ENCODE results near the gene B3GAT1. TPM values are rescaled to one million over a fixed set of nuclear protein-coding genes. Genes with fewer than 3 reads are reported as not detected.

B3GAT1 gene
- total RNA-seq, 1 donor: not detected

DNA sequence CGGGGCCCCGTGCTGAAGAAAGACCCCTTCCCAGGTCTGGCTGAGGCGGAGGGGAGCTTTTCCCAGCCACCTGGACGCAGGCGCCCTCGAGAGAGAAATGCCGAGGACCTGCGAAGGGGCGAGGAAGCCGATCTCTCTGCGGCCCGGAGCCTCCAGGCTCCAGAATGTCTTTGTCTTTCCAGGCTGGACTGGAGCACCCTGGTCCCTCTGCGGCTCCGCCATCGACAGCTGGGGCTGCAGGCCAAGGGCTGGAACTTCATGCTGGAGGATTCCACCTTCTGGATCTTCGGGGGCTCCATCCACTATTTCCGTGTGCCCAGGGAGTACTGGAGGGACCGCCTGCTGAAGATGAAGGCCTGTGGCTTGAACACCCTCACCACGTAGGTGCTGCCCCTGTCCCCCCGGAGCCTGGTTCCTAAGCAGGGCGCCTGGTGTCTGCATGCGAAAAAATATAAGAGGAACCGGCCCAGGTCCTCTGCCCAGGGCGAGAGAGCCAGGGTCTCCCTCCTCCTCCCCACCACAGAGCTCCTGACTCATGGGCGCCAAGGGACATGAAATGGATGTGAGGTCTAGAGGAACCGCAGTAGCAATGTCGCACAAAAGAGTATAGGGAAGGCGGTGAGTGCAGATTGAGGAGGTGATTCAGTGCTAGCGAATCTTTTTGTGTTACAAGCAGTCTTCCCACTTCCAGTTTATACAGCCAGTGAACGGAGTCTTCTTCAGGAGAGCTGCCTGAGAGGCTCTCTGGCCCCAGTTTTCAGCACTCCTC, 69.3 kb downstream of the B3GAT1 start:
- Histone ChIP-seq H3K4me3 (ENCODE audit: insufficient read depth, low read length) (no peak overlapping the region), H2AFZ (ENCODE audit: low read length) (no peak overlapping the region), H4K20me1 (ENCODE audit: insufficient read depth, low read length) (no peaks in the 10 kb centered on the region), H3K27ac (ENCODE audit: low read depth, low read length) (no peak overlapping the region), H3K79me2 (ENCODE audit: insufficient read depth, low read length) (no peaks in the 10 kb centered on the region), H3K4me2 (ENCODE audit: insufficient read depth, low read length) (no peak overlapping the region), H3K27me3 (ENCODE audit: insufficient read depth, low read length) (no peaks in the 10 kb centered on the region), H3K4me1 (ENCODE audit: insufficient read depth, low read length) (no peaks in the 10 kb centered on the region), H3K36me3 (ENCODE audit: insufficient read depth, low read length) (no peaks in the 10 kb centered on the region), H3K9me3 (ENCODE audit: low read depth, low read length) (no peaks in the 10 kb centered on the region)
- TF ChIP-seq, protein P1, sequence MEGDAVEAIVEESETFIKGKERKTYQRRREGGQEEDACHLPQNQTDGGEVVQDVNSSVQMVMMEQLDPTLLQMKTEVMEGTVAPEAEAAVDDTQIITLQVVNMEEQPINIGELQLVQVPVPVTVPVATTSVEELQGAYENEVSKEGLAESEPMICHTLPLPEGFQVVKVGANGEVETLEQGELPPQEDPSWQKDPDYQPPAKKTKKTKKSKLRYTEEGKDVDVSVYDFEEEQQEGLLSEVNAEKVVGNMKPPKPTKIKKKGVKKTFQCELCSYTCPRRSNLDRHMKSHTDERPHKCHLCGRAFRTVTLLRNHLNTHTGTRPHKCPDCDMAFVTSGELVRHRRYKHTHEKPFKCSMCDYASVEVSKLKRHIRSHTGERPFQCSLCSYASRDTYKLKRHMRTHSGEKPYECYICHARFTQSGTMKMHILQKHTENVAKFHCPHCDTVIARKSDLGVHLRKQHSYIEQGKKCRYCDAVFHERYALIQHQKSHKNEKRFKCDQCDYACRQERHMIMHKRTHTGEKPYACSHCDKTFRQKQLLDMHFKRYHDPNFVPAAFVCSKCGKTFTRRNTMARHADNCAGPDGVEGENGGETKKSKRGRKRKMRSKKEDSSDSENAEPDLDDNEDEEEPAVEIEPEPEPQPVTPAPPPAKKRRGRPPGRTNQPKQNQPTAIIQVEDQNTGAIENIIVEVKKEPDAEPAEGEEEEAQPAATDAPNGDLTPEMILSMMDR (IDR thresholded peaks at IDR 0.05; ENCODE audit: extremely low read depth, low read depth, low read length): no peak
- peak; percentile 60 for DNase-seq (ENCODE audit: insufficient read length, low spot score, missing footprints)

DNA sequence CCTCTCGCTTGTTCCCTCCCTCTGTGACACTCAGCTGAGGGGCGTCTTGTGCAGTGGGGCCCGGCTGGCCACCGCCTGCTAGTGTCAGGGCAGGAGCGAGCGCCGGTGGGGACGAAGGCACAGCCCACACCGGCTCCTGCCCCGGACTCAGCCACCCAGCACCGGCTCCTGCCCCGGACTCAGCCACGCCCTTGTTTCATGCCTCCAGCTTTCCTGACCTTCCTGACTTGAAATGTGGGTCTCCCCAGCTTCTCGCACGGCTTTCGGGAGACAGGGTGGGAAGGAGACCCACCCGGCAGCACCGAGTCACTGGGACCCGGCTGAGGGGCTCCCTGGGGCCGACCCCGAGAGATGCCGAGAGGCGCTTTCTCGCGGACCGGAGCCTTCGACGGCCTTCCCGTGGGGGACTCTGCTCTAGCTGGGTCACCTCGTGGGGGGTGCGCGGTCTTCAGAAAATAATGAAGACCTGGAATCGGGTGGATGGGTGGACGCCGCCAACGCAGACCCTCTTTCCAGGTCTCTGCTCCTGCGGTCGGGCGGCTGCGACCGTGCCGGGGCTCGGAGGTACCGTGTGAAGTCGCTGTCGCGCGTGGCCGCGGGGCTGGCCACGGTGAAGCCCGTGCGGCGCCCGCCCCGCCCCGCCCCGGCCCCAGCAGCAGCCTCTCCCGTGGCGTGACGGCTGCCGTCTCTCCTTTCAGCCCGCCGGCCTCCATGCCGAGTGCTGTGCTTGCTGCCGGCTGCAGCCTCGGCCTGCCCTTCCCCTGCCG, 70.1 kb downstream of the B3GAT1 start:
- Histone ChIP-seq H3K36me3 (ENCODE audit: insufficient read depth, low read length) (no peaks in the 10 kb centered on the region), H3K4me1 (ENCODE audit: insufficient read depth, low read length) (no peaks in the 10 kb centered on the region), H3K79me2 (ENCODE audit: insufficient read depth, low read length) (no peaks in the 10 kb centered on the region), H4K20me1 (ENCODE audit: insufficient read depth, low read length) (no peaks in the 10 kb centered on the region), H2AFZ (ENCODE audit: low read length) (no peak overlapping the region), H3K4me2 (ENCODE audit: insufficient read depth, low read length) (no peak overlapping the region), H3K4me3 (ENCODE audit: insufficient read depth, low read length) (no peak overlapping the region), H3K27me3 (ENCODE audit: insufficient read depth, low read length) (no peaks in the 10 kb centered on the region), H3K9me3 (ENCODE audit: low read depth, low read length) (no peaks in the 10 kb centered on the region), H3K27ac (ENCODE audit: low read depth, low read length) (no peak overlapping the region)
- peak; percentile 67 for DNase-seq (ENCODE audit: insufficient read length, low spot score, missing footprints)
- TF ChIP-seq, protein P1 (IDR thresholded peaks at IDR 0.05; ENCODE audit: extremely low read depth, low read depth, low read length): no peak

DNA sequence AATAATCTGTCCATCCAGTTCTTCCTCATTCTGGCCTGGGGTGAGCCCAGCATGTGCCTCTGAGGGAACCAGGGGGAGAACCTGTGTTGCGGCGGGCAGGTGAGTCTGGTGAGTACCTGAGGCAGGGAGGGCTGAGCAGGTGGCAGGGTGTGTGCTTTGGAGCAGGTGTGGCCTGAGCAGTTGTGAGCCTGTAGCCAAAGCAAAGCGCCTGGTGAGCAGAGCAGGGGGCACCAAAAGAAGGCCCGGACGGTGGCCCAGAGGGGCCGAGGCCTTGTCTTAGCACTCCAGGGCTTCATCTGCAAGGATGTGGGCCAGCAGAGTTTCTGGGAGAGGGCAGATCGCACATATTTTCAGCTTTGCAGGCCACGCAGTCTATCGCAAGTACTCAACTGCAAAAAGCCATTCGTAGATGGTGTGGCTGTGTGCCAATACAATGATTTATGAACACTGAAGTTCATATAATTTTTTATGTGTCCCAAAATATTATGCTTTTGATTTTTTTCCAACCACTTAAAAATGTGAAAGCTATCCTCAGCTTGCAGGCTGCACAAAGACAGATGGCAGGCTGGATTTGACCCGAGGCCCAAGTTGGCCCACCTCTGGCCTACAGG, 71.6 kb downstream of the B3GAT1 start:
- no peaks in the 10 kb centered on the region for H3K27me3 ChIP-seq (ENCODE audit: insufficient read depth, low read length)
- H3K79me2 ChIP-seq (ENCODE audit: insufficient read depth, low read length): no peaks in the 10 kb centered on the region
- peak; percentile 15 for DNase-seq (ENCODE audit: insufficient read length, low spot score, missing footprints)
- no peaks in the 10 kb centered on the region for H3K36me3 ChIP-seq (ENCODE audit: insufficient read depth, low read length)
- H4K20me1 ChIP-seq (ENCODE audit: insufficient read depth, low read length): no peaks in the 10 kb centered on the region
- H3K27ac ChIP-seq (ENCODE audit: low read depth, low read length): no peak overlapping the region
- H2AFZ ChIP-seq (ENCODE audit: low read length): no peak overlapping the region
- H3K4me1 ChIP-seq (ENCODE audit: insufficient read depth, low read length): no peaks in the 10 kb centered on the region
- TF ChIP-seq, protein P1 (IDR thresholded peaks at IDR 0.05; ENCODE audit: extremely low read depth, low read depth, low read length): no peak
- H3K9me3 ChIP-seq (ENCODE audit: low read depth, low read length): no peaks in the 10 kb centered on the region
- H3K4me2 ChIP-seq (ENCODE audit: insufficient read depth, low read length): no peak overlapping the region
- no peak overlapping the region for H3K4me3 ChIP-seq (ENCODE audit: insufficient read depth, low read length)

DNA sequence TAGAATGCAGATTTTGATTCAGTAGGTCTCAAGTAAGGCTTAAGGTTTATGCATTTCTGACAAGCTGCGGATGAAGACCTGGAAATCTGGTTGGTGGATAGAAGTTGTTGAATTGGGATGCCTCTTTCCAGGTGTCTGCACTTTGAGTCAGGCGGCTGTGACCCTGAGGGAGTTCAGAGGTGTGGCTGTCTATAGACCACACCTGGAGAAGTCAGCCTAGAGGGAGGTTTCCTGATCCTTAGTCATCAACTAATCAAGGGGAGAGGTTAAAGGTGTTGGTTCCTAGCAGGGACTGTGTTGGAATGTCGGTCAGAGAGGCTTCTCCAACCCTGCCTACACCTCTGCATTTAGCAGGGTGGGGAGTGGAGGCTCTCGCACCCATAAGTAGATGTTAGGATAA, 72.3 kb downstream of the B3GAT1 start:
- Histone ChIP-seq H3K9me3 (ENCODE audit: low read depth, low read length) (no peaks in the 10 kb centered on the region), H3K4me2 (ENCODE audit: insufficient read depth, low read length) (no peak overlapping the region), H3K27me3 (ENCODE audit: insufficient read depth, low read length) (no peaks in the 10 kb centered on the region), H3K4me3 (ENCODE audit: insufficient read depth, low read length) (no peak overlapping the region), H3K4me1 (ENCODE audit: insufficient read depth, low read length) (no peaks in the 10 kb centered on the region), H3K79me2 (ENCODE audit: insufficient read depth, low read length) (no peaks in the 10 kb centered on the region), H2AFZ (ENCODE audit: low read length) (no peak overlapping the region), H4K20me1 (ENCODE audit: insufficient read depth, low read length) (no peaks in the 10 kb centered on the region), H3K27ac (ENCODE audit: low read depth, low read length) (no peak overlapping the region), H3K36me3 (ENCODE audit: insufficient read depth, low read length) (no peaks in the 10 kb centered on the region)
- no peak for DNase-seq (ENCODE audit: insufficient read length, low spot score, missing footprints)
- TF ChIP-seq, protein P1 (IDR thresholded peaks at IDR 0.05; ENCODE audit: extremely low read depth, low read depth, low read length): no peak

Measured in osteoblast (primary cell).